PFSK-1 (cell line): ENCODE data around the gene GDAP1L1.

ENCODE experiments used
- FOXP2 ChIP-seq: optimal IDR thresholded peaks from 2 replicates; pipeline ENCODE3; 2011; ENCODE audit warnings: borderline replicate concordance, control low read depth, inconsistent platforms; ENCODE audit not compliant: insufficient read depth; ENCODE audit errors: extremely low read length, extremely low read depth
- POLR2AphosphoS5 ChIP-seq: IDR thresholded peaks from 2 replicates; pipeline ENCODE4 v1.6.1; 2012; ENCODE audit warnings: low read depth, mild to moderate bottlenecking, control low read depth, low read length, moderate library complexity
- REST ChIP-seq, 2 experiments: IDR thresholded peaks; 2 replicates each; pipeline versions ENCODE4 v1.6.1 to v1.8.0; 2011 to 2012; ENCODE audit warnings: low read depth in 2 of 2, low read length in 2 of 2, control low read depth in 1 of 2, inconsistent platforms in 1 of 2, mild to moderate bottlenecking in 1 of 2, moderate library complexity in 1 of 2; ENCODE audit not compliant: insufficient read depth in 1 of 2
- SIN3A ChIP-seq: IDR thresholded peaks from 2 replicates; pipeline ENCODE4 v1.6.1; 2012; ENCODE audit warnings: mild to moderate bottlenecking, low read length, moderate library complexity, borderline replicate concordance; ENCODE audit not compliant: insufficient read depth
- TAF1 ChIP-seq: IDR thresholded peaks from 2 replicates; pipeline ENCODE4 v1.6.1; 2012; ENCODE audit warnings: low read length, control low read depth, borderline replicate concordance; ENCODE audit not compliant: insufficient read depth

GDAP1L1 gene

GRCh38 chr20:44306927-44307326, 59.8 kb downstream of the GDAP1L1 start:
- TF ChIP-seq REST (IDR thresholded peaks at IDR 0.05; ENCODE audit: insufficient read depth in 1 of 2, low read depth in 2 of 2, low read length in 2 of 2) (no peak), TAF1 (no peak), POLR2AphosphoS5 (no peak), SIN3A (no peak), FOXP2 (no peak)

- no peak for TF ChIP-seq POLR2AphosphoS5
- TF ChIP-seq REST (IDR thresholded peaks at IDR 0.05; ENCODE audit: insufficient read depth in 1 of 2, low read depth in 2 of 2, low read length in 2 of 2), result no peak
- no peak for TF ChIP-seq FOXP2
- TF ChIP-seq SIN3A, result no peak
- TF ChIP-seq TAF1, result no peak
These were observed 62.9 kb downstream of the GDAP1L1 start for GRCh38 chr20:44309763-44310663.

- TF ChIP-seq REST (IDR thresholded peaks at IDR 0.05; ENCODE audit: insufficient read depth in 1 of 2, low read depth in 2 of 2, low read length in 2 of 2), result no peak; a peak in 1 of 4 replicates
- TF ChIP-seq TAF1, result no peak
- TF ChIP-seq POLR2AphosphoS5, result peak; percentile 76
- no peak for TF ChIP-seq SIN3A
- TF ChIP-seq FOXP2, result peak; percentile 92
These were observed 63.8 kb downstream of the GDAP1L1 start, which contains the start of gene FITM2 for GRCh38 chr20:44310664-44311639. TSS of gene FITM2 (minus strand) at chr20:44311202. CDS start at chr20:44311148, 54 bp downstream.

GRCh38 chr20:44314870-44315269, 67.8 kb downstream of the GDAP1L1 start:
- TF ChIP-seq SIN3A, result no peak
- TF ChIP-seq POLR2AphosphoS5, result no peak
- TF ChIP-seq TAF1, result no peak
- no peak for TF ChIP-seq REST (IDR thresholded peaks at IDR 0.05; ENCODE audit: insufficient read depth in 1 of 2, low read depth in 2 of 2, low read length in 2 of 2)
- no peak for TF ChIP-seq FOXP2
